Progenitor cell of endocrine pancreas (in vitro differentiated cells): ENCODE data around the gene SDK2. TPM values are rescaled to one million over a fixed set of nuclear protein-coding genes. Genes with fewer than 3 reads are reported as not detected.

Experiments used
- DNase-seq: peaks from one replicate; pipeline ENCODE4 v3.0.0; 2021; ENCODE audit warnings: low spot score; ENCODE audit not compliant: unreplicated experiment
- H3K27ac Mint-ChIP-seq: 2 replicates; pipeline ENCODE4 v1.8.0; 2021; ENCODE audit warnings: mild to moderate bottlenecking, moderate library complexity, mixed read lengths
- H3K27me3 Mint-ChIP-seq: 2 replicates; pipeline ENCODE4 v1.8.0; 2021; ENCODE audit warnings: mixed read lengths
- H3K36me3 Mint-ChIP-seq: 2 replicates; pipeline ENCODE4 v1.8.0; 2022; ENCODE audit warnings: mixed read lengths; ENCODE audit not compliant: insufficient read depth
- H3K4me1 Mint-ChIP-seq: 2 replicates; pipeline ENCODE4 v1.8.0; 2021; ENCODE audit warnings: low read depth, mixed read lengths
- H3K4me3 Mint-ChIP-seq: 2 replicates; pipeline ENCODE4 v1.8.0; 2021; ENCODE audit warnings: low read depth, mild to moderate bottlenecking, moderate library complexity, mixed read lengths
- H3K9me3 Mint-ChIP-seq: 2 replicates; pipeline ENCODE4 v1.8.0; 2021; ENCODE audit warnings: low read depth, mixed read lengths
- total RNA-seq: library from RNA; stranded (reverse); gene quantifications from 2 replicates; pipeline ENCODE4 v1.2.1, GENCODE V29; 2021
- TF ChIP-seq, protein P1 (sequence below): fragments of 200-600 bp; sonication (generic); IDR thresholded peaks from one replicate; pipeline ENCODE4 v1.5.0; 2021; ENCODE audit warnings: antibody characterized with exemption, mild to moderate bottlenecking; ENCODE audit not compliant: unreplicated experiment

SDK2 gene
- total RNA-seq, 1 donor from 2014 or later = 6.7 TPM

- TF ChIP-seq, protein P1, sequence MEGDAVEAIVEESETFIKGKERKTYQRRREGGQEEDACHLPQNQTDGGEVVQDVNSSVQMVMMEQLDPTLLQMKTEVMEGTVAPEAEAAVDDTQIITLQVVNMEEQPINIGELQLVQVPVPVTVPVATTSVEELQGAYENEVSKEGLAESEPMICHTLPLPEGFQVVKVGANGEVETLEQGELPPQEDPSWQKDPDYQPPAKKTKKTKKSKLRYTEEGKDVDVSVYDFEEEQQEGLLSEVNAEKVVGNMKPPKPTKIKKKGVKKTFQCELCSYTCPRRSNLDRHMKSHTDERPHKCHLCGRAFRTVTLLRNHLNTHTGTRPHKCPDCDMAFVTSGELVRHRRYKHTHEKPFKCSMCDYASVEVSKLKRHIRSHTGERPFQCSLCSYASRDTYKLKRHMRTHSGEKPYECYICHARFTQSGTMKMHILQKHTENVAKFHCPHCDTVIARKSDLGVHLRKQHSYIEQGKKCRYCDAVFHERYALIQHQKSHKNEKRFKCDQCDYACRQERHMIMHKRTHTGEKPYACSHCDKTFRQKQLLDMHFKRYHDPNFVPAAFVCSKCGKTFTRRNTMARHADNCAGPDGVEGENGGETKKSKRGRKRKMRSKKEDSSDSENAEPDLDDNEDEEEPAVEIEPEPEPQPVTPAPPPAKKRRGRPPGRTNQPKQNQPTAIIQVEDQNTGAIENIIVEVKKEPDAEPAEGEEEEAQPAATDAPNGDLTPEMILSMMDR = no peak
- no peak overlapping the region for H3K27ac Mint-ChIP-seq
- no peaks in the 10 kb centered on the region for H3K36me3 Mint-ChIP-seq
- peaks cover 21% of the 10 kb centered on the region for H3K4me1 Mint-ChIP-seq
- no peaks in the 10 kb centered on the region for H3K9me3 Mint-ChIP-seq
- H3K4me3 Mint-ChIP-seq = no peak overlapping the region
- peaks cover 29% of the 10 kb centered on the region for H3K27me3 Mint-ChIP-seq
- DNase-seq = no peak
Observed at GRCh38 chr17:73639932-73640331, 4.3 kb downstream of the SDK2 start.

GRCh38 chr17:73639322-73639721, 4.9 kb downstream of the SDK2 start:
- Mint-ChIP-seq H3K4me3 (no peak overlapping the region), H3K9me3 (no peaks in the 10 kb centered on the region), H3K27ac (no peak overlapping the region), H3K4me1 (peaks cover 23% of the 10 kb centered on the region), H3K27me3 (peaks cover 29% of the 10 kb centered on the region), H3K36me3 (no peaks in the 10 kb centered on the region)
- TF ChIP-seq, protein P1 = no peak
- DNase-seq = no peak

DNA sequence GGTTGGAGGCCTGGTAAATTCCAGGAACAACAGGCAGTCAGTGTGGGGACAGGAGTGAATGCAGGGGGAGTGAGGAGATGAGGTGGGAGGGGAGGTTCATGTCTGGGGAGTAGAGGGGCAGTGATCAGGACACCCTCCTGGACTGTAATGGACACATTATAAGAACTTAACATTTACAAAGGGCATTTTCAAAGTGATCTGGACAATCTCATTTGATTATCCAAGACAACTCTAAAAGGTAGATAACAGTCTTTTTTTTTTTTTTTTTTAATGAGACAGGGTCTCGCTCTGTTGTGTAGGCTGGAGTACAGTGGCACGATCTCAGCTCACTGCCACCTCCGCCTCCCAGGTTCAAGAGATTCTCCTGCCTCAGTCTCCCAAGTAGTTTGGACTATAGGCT, 5.7 kb downstream of the SDK2 start:
- no peaks in the 10 kb centered on the region for H3K9me3 Mint-ChIP-seq
- no peak for DNase-seq
- H3K27ac Mint-ChIP-seq = no peak overlapping the region
- peaks cover 29% of the 10 kb centered on the region for H3K27me3 Mint-ChIP-seq
- peaks cover 25% of the 10 kb centered on the region for H3K4me1 Mint-ChIP-seq
- no peak overlapping the region for H3K4me3 Mint-ChIP-seq
- TF ChIP-seq, protein P1 = no peak
- H3K36me3 Mint-ChIP-seq = no peaks in the 10 kb centered on the region

GRCh38 chr17:73637866-73638265, 6.4 kb downstream of the SDK2 start:
- DNase-seq = no peak
- no peaks in the 10 kb centered on the region for H3K9me3 Mint-ChIP-seq
- H3K36me3 Mint-ChIP-seq = no peaks in the 10 kb centered on the region
- H3K4me1 Mint-ChIP-seq = peaks cover 23% of the 10 kb centered on the region
- TF ChIP-seq, protein P1 = no peak
- H3K27me3 Mint-ChIP-seq = peaks cover 27% of the 10 kb centered on the region
- no peak overlapping the region for H3K4me3 Mint-ChIP-seq
- no peak overlapping the region for H3K27ac Mint-ChIP-seq

- H3K4me3 Mint-ChIP-seq = no peak overlapping the region
- no peak overlapping the region for H3K27ac Mint-ChIP-seq
- no peaks in the 10 kb centered on the region for H3K36me3 Mint-ChIP-seq
- H3K9me3 Mint-ChIP-seq = no peaks in the 10 kb centered on the region
- H3K4me1 Mint-ChIP-seq = peaks cover 10% of the 10 kb centered on the region
- no peak for DNase-seq
- peaks cover 6% of the 10 kb centered on the region for H3K27me3 Mint-ChIP-seq
- TF ChIP-seq, protein P1 = no peak
Observed at GRCh38 chr17:73635101-73635817, 9.0 kb downstream of the SDK2 start.
